Lower leg skin (tissue), 3 donors: ENCODE data around the gene TP73.

Source experiments
- CTCF ChIP-seq, 3 donors: fragments of 450-650 bp; IDR thresholded peaks; one replicate each; pipeline ENCODE4 v1.5.1; 2016; ENCODE audit warnings: antibody characterized with exemption in 3 of 3, mild to moderate bottlenecking in 3 of 3, moderate library complexity in 2 of 3
- POLR2A ChIP-seq, 2 donors: fragments of 450-650 bp; IDR thresholded peaks; one replicate each; pipeline ENCODE4 v1.6.1; 2016 to 2017; ENCODE audit warnings: antibody characterized with exemption in 2 of 2, mild to moderate bottlenecking in 1 of 2, moderate library complexity in 1 of 2

- TF ChIP-seq CTCF (IDR thresholded peaks at IDR 0.05): no peak
- TF ChIP-seq POLR2A (IDR thresholded peaks at IDR 0.05): no peak
Measured at GRCh38 chr1:3785045-3785444, 132.7 kb downstream of the TP73 start.
